ENCODE measurements around the gene STAT1.

- TF ChIP-seq PRDM10 (tag by site-specific recombination; IDR thresholded peaks at IDR 0.05) (no peak), ZBTB20 (tag by site-specific recombination; IDR thresholded peaks at IDR 0.05) (no peak), CTCF (tag by site-specific recombination; IDR thresholded peaks at IDR 0.05) (no peak), HOXC10 (CRISPR knock-in tag; IDR thresholded peaks at IDR 0.05) (no peak), ZNF274 (IDR thresholded peaks at IDR 0.05; ENCODE audit: low read length) (no peak), ZNF274 (tag by site-specific recombination; IDR thresholded peaks at IDR 0.05; ENCODE audit: borderline replicate concordance) (no peak), ZNF24 (tag by site-specific recombination; IDR thresholded peaks at IDR 0.05) (no peak), ZBTB8A (tag by site-specific recombination; IDR thresholded peaks at IDR 0.05) (no peak), ZNF302 (tag by site-specific recombination; IDR thresholded peaks at IDR 0.05; ENCODE audit: low read depth) (no peak), TCF7L2 (IDR thresholded peaks at IDR 0.05; ENCODE audit: borderline replicate concordance, low read depth, low read length) (no peak), KLF10 (tag by site-specific recombination; IDR thresholded peaks at IDR 0.05) (no peak)
Observed at GRCh38 chr2:191025135-191025534, 11.2 kb upstream of the STAT1 start.

Measured in HEK293 (cell line).